GM12875 (cell line): ENCODE data around the gene TSHZ2.

Experiments
- H3K4me3 ChIP-seq: one replicate; pipeline ENCODE4 v1.5.1; 2011; ENCODE audit warnings: low read depth, low read length, control low read depth
- CTCF ChIP-seq: IDR thresholded peaks from 2 replicates; pipeline ENCODE4 v1.5.1; 2011; ENCODE audit warnings: low read depth, mild to moderate bottlenecking, control low read depth, inconsistent platforms, low read length, moderate library complexity, borderline replicate concordance; ENCODE audit not compliant: insufficient read depth

TSHZ2 gene

DNA sequence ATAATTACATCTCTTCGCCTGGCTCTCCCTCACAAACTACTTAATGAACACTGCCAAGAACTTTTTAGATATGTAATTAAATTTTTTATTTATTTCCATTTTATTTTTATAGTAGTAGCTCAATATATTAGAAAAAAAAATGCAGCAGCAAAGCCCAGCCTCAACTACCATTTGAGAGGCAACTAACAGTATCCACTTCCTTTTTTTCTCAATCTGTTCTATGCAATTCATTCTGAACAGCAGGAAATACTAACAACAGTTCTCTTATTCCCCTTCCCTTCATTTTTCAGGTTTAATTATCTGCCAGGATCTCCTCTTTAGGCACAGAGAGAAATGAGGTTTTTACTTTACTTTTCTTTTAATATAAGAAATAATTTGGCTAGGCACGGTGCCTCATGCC, 508.8 kb downstream of the TSHZ2 start:
- no peak overlapping the region for H3K4me3 ChIP-seq
- TF ChIP-seq CTCF, result no peak

DNA sequence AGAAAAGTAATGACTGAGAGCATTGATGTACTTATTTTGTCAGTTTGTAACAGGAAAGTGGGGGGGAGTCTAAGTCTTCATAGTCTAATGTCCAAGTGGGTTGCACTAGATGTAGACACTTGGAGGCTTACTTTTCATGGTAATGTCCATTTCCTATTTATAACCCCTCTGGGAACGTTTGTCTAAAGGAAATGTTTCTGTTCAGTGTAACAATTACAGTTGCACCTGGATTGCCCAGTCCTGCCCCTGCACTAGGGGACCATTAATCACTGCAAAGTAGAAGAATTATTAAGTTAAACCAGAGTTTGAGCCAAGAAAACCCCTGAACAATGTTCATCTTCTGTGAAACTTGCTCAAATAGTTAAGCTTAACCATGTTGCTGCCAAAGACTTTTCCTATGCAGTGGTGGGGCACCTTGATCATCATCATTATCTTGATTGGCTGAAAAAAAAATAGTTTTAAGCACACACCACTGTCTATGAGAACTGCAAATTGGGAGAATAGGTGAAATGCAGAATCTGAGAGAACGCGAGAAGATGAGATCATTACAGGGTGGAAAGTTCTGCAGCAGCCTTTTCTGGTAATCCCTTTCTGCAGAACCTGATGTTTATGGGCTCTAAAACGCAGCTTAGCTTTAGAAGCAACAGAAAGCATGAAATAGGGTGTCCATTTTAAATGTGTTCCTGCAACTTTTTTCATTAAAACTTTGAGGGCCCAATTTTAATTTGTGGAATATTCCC, 515.5 kb downstream of the TSHZ2 start:
- H3K4me3 ChIP-seq, result no peak overlapping the region
- TF ChIP-seq CTCF, result no peak

- no peak overlapping the region for H3K4me3 ChIP-seq
- no peak for TF ChIP-seq CTCF
Measured at GRCh38 chr20:53488775-53489272, 516.7 kb downstream of the TSHZ2 start.

GRCh38 chr20:53489528-53489927, 517.4 kb downstream of the TSHZ2 start:
- no peak for TF ChIP-seq CTCF
- H3K4me3 ChIP-seq, result no peak overlapping the region

DNA sequence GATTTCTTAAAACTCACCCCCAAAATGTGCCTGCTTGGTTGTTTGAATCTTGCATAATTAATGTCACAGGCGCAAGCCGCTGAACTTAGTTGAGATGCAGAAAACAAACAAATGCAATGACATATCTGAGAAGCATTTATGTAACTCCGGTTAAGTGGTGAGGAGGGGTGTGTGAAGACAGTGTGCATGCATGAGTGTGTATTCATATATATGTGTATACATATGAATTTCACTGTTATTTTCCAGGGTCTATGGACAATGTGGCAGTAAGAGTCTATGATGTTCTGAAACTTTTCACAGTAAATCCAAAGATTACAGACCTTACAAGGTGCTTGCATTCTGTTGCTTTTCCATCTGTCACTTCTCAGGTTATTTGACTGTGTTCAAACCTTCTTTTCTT, 518.5 kb downstream of the TSHZ2 start:
- H3K4me3 ChIP-seq, result no peak overlapping the region
- TF ChIP-seq CTCF, result no peak

GRCh38 chr20:53491462-53491861, 519.3 kb downstream of the TSHZ2 start:
- TF ChIP-seq CTCF, result no peak
- no peak overlapping the region for H3K4me3 ChIP-seq

GRCh38 chr20:53492212-53492611, 520.1 kb downstream of the TSHZ2 start:
- no peak for TF ChIP-seq CTCF
- H3K4me3 ChIP-seq, result no peak overlapping the region
